ENCODE data around the gene MICA.

Gene MICA

DNA sequence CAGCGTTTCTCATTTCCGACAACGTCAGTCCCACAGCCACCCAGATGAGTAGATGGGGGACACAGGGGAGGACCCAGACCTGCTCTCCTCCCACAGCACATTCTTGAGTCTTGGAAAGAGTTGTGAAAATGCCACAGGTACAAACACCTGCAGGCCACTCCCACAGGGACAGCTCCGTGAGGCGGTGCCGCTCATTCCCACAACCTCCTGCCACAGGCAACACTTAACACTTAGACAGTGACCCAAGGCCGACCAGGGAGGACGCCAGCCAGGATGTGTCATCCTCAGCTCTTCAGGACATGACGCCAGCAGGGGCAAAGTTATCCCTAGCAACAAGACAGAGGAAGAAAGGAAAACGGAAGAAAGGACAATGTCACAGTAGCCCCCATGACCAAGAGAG is 23.5 kb upstream of the MICA start:
- Histone ChIP-seq H3K27ac (ENCODE audit: low read depth, low read length) (no peak overlapping the region), H3K4me2 (ENCODE audit: low read depth, low read length, poor library complexity, severe bottlenecking) (no peak overlapping the region), H3K36me3 (ENCODE audit: low read length) (no peaks in the 10 kb centered on the region), H3K9ac (ENCODE audit: low read length) (no peak overlapping the region), H3K4me3 (ENCODE audit: insufficient read depth, low read length, poor library complexity, severe bottlenecking) (no peak overlapping the region), H3F3A (ENCODE audit: insufficient read depth) (no peaks in the 10 kb centered on the region), H4K20me1 (ENCODE audit: low read depth, low read length) (no peaks in the 10 kb centered on the region), H3K9me2 (replicated peaks; ENCODE audit: insufficient read depth, low read length) (no peaks in the 10 kb centered on the region), H3K9me3 (ENCODE audit: insufficient read depth, low read length) (no peaks in the 10 kb centered on the region), H2AFZ (ENCODE audit: low read depth, low read length, severe bottlenecking) (no peak overlapping the region), H3K79me2 (ENCODE audit: insufficient read depth, low read length) (no peaks in the 10 kb centered on the region), H3K27me3 (ENCODE audit: low read length) (0 out of 2 replicates have a peak, but pooled peaks cover 3% of the 10 kb centered on the region)
- TF ChIP-seq EZH2phosphoT487 (conservative IDR thresholded peaks at IDR 0.05; ENCODE audit: low read length), result no peak

DNA sequence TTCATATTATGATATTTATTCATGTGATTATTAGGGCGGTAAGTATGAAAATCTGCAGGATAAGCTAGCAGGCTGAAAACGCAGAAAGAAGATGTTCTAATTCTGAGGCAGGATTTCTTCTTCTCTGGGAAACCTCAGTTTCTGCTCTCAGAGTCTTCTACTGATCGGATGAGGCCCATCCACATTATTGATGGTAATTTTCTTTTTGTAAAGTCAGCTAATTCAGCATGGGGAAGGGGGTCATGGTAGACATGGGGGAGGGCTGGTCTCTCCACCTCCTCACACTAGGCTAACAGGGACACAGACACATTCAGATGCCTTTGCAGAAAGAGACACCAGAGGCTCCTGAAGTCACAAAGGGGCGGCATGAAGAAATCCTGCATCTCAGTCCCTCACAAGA is 21.7 kb upstream of the MICA start:
- no peaks in the 10 kb centered on the region for H3K9me2 ChIP-seq (replicated peaks; ENCODE audit: insufficient read depth, low read length)
- H3K79me2 ChIP-seq (ENCODE audit: insufficient read depth, low read length), result no peaks in the 10 kb centered on the region
- no peak overlapping the region for H3K9ac ChIP-seq (ENCODE audit: low read length)
- no peak overlapping the region for H3K4me2 ChIP-seq (ENCODE audit: low read depth, low read length, poor library complexity, severe bottlenecking)
- H3K27me3 ChIP-seq (ENCODE audit: low read length), result no peaks in the 10 kb centered on the region
- no peak overlapping the region for H3K4me3 ChIP-seq (ENCODE audit: insufficient read depth, low read length, poor library complexity, severe bottlenecking)
- H3F3A ChIP-seq (ENCODE audit: insufficient read depth), result no peaks in the 10 kb centered on the region
- no peak overlapping the region for H2AFZ ChIP-seq (ENCODE audit: low read depth, low read length, severe bottlenecking)
- no peak for TF ChIP-seq EZH2phosphoT487 (conservative IDR thresholded peaks at IDR 0.05; ENCODE audit: low read length)
- TF ChIP-seq, protein P1, sequence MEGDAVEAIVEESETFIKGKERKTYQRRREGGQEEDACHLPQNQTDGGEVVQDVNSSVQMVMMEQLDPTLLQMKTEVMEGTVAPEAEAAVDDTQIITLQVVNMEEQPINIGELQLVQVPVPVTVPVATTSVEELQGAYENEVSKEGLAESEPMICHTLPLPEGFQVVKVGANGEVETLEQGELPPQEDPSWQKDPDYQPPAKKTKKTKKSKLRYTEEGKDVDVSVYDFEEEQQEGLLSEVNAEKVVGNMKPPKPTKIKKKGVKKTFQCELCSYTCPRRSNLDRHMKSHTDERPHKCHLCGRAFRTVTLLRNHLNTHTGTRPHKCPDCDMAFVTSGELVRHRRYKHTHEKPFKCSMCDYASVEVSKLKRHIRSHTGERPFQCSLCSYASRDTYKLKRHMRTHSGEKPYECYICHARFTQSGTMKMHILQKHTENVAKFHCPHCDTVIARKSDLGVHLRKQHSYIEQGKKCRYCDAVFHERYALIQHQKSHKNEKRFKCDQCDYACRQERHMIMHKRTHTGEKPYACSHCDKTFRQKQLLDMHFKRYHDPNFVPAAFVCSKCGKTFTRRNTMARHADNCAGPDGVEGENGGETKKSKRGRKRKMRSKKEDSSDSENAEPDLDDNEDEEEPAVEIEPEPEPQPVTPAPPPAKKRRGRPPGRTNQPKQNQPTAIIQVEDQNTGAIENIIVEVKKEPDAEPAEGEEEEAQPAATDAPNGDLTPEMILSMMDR (IDR thresholded peaks at IDR 0.05; ENCODE audit: insufficient read depth, low read length, poor library complexity, severe bottlenecking), result no peak
- no peaks in the 10 kb centered on the region for H4K20me1 ChIP-seq (ENCODE audit: low read depth, low read length)
- no peaks in the 10 kb centered on the region for H3K9me3 ChIP-seq (ENCODE audit: insufficient read depth, low read length)
- H3K27ac ChIP-seq (ENCODE audit: low read depth, low read length), result no peak overlapping the region
- H3K36me3 ChIP-seq (ENCODE audit: low read length), result no peaks in the 10 kb centered on the region

- Histone ChIP-seq H3K79me2 (ENCODE audit: insufficient read depth, low read length) (no peaks in the 10 kb centered on the region), H2AFZ (ENCODE audit: low read depth, low read length, severe bottlenecking) (no peak overlapping the region), H3K4me2 (ENCODE audit: low read depth, low read length, poor library complexity, severe bottlenecking) (no peak overlapping the region), H4K20me1 (ENCODE audit: low read depth, low read length) (no peaks in the 10 kb centered on the region), H3K27me3 (ENCODE audit: low read length) (no peaks in the 10 kb centered on the region), H3K9me3 (ENCODE audit: insufficient read depth, low read length) (no peaks in the 10 kb centered on the region), H3K9me2 (replicated peaks; ENCODE audit: insufficient read depth, low read length) (no peaks in the 10 kb centered on the region), H3K27ac (ENCODE audit: low read depth, low read length) (no peak overlapping the region), H3K9ac (ENCODE audit: low read length) (no peak overlapping the region), H3K4me3 (ENCODE audit: insufficient read depth, low read length, poor library complexity, severe bottlenecking) (no peak overlapping the region), H3F3A (ENCODE audit: insufficient read depth) (no peaks in the 10 kb centered on the region), H3K36me3 (ENCODE audit: low read length) (no peaks in the 10 kb centered on the region)
- TF ChIP-seq, protein P1 (IDR thresholded peaks at IDR 0.05; ENCODE audit: insufficient read depth, low read length, poor library complexity, severe bottlenecking), result no peak
- no peak for TF ChIP-seq EZH2phosphoT487 (conservative IDR thresholded peaks at IDR 0.05; ENCODE audit: low read length)
Measured at GRCh38 chr6:31383149-31383548, 20.2 kb upstream of the MICA start.

- no peaks in the 10 kb centered on the region for H3K9me3 ChIP-seq (ENCODE audit: insufficient read depth, low read length)
- H3F3A ChIP-seq (ENCODE audit: insufficient read depth), result no peaks in the 10 kb centered on the region
- H3K27ac ChIP-seq (ENCODE audit: low read depth, low read length), result no peak overlapping the region
- no peak overlapping the region for H3K4me2 ChIP-seq (ENCODE audit: low read depth, low read length, poor library complexity, severe bottlenecking)
- no peaks in the 10 kb centered on the region for H3K36me3 ChIP-seq (ENCODE audit: low read length)
- no peaks in the 10 kb centered on the region for H3K27me3 ChIP-seq (ENCODE audit: low read length)
- H3K9ac ChIP-seq (ENCODE audit: low read length), result no peak overlapping the region
- H2AFZ ChIP-seq (ENCODE audit: low read depth, low read length, severe bottlenecking), result no peak overlapping the region
- H3K9me2 ChIP-seq (replicated peaks; ENCODE audit: insufficient read depth, low read length), result no peaks in the 10 kb centered on the region
- no peaks in the 10 kb centered on the region for H4K20me1 ChIP-seq (ENCODE audit: low read depth, low read length)
- TF ChIP-seq EZH2phosphoT487 (conservative IDR thresholded peaks at IDR 0.05; ENCODE audit: low read length), result no peak
- TF ChIP-seq, protein P1 (IDR thresholded peaks at IDR 0.05; ENCODE audit: insufficient read depth, low read length, poor library complexity, severe bottlenecking), result no peak
- H3K79me2 ChIP-seq (ENCODE audit: insufficient read depth, low read length), result no peaks in the 10 kb centered on the region
- no peak overlapping the region for H3K4me3 ChIP-seq (ENCODE audit: insufficient read depth, low read length, poor library complexity, severe bottlenecking)
Measured at GRCh38 chr6:31385041-31385440, 18.4 kb upstream of the MICA start.
